Suppressor macrophage treated with lipopolysaccharide for 1 hour (primary cell): ENCODE results near the gene TNRC6B.
"Not testable (repeated sequence)": the region's sequence is repeated elsewhere in the genome, so short reads cannot be mapped to it uniquely, and the experiment has no call there.

Experiments used
- DNase-seq, 3 donors: peaks; one replicate each; pipeline ENCODE4 v3.0.0-alpha.2; 2020 to 2022

TNRC6B gene

DNA sequence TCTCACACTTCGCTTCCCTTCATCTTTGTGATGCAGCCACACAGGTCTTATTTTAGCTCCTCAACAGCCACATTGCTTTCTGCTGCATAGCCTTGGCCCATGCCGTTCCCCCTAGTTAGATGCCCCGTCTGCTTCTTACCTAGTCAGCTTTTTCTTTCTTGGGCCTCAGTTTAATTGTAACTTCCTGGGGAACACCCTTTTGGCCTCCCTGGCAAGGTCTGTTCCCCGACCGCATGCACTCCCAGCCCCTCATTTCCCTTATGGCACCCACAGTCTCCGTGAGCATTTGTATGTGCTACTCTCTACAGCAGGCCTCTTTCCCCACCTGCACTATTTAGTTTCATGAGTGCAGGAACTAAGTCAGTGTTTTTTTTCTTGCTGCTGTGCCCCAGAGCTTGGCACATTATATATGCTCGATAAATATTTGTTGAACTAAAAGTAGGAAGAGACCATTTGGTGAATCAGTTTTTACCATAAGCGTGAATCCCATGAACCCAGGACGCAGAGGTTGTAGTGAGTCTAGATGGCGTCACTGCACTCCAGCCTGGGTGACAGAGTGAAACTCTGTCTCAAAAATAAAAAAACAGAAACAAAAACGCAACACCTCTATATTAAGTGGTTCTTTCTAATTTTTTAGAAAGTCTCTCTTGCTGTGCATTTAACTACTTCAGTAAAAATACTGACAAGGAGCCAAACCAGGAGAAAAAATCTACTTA lies 38.5 kb downstream of the TNRC6B start:
- DNase-seq = peak; percentile 26 to 53 (median 46)

DNA sequence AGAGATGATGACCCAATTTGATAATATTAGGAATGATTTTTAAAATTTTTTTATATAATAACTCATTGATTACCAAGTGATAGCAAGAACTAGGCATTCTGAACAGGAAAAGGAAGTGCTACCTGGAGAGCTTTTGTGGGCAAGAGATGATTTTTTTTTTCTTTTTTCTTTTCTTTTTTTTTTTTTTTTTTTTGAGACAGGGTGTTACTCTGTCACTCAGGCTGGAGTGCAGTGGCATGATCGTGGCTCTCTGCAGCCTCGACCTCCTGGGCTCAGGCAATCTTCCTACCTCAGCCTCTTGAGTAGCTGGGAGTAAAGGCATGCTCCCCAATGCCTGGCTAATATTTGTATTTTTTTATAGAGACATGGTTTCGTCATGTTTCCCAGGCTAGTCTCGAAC lies 40.4 kb downstream of the TNRC6B start:
- DNase-seq = no peak

DNA sequence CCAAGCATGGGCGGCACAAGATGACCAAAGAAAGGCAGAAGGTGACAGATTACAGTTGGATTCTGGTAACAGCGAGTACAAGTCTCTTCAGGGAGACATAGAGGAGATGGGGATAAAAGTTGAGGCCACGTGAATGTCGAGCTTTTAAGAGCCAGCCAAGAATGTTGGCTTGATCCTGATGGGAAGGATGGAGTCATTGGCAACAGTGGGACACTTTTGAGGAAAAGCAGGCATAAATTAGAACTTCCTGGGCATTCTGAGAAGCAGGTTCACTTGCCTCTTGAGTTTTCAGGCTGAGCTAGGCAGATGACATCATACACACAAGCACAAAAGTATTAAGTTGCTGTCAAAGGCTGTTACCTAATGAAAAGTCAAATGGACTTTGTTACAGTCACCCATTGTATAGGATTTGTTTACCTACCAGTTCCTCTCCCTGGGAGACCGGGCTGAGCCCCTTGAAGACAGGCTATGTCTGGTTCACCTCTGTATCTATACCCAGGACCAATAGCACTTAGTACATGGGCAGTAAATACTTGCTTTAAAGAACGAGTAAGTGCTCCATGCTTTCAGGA lies 41.1 kb downstream of the TNRC6B start:
- no peak for DNase-seq

GRCh38 chr22:40220316-40221054 lies 42.8 kb downstream of the TNRC6B start:
- DNase-seq = no peak

DNA sequence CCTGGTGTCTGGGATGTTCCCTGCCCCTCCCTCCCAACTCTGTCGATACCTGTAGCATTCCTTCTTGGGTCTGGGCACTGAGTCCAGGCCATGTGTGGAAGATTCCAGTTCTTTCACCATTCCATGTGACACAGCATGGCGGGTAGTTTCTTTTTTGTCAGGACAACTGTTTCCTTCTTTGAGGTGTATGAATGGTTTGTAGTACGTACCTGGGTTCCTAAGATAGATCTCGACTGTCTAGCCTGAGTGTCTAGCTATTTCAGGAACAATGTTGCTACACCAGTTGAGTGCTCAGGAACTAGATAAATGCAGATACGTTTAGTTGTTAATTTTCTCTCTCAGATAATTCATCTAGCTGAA lies 43.3 kb downstream of the TNRC6B start:
- DNase-seq = no peak

DNA sequence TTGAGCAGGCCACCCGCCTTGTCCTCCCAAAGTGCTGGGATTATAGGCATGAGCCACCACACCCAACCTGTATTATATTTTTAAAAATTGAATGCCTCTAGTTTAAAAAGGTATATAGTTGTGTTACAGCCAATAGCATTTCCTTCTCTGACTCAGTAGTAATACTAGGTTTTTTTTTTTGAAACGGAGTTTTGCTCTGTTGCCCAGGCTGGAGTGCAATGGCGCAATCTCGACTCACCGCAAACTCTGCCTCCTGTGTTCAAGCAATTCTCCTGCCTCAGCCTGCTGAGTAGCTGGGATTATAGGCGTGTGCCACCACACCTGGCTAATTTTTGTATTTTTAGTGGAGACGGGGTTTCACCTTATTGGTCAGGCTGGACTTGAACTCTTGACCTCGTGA lies 45.3 kb downstream of the TNRC6B start:
- DNase-seq = not testable (repeated sequence)

DNA sequence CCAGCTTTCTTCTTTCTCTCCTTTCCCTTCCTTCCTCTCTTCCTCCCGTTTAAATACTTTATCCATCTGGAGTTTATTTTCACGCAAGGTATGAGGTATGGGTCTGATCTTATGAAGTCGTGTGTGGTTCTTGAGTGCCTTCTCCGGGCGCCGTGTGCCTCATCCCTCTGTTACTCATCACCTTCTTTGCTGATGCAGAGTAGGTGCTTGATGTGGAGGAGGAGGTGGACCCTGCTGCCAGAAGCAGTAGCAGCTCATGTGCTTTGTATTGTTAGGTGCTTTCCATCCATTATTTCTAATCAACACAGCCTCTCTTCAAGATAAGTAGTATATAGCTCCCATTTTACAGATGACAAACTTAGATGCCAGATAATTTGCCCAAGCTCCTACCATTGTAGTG lies 47.0 kb downstream of the TNRC6B start:
- DNase-seq = no peak

DNA sequence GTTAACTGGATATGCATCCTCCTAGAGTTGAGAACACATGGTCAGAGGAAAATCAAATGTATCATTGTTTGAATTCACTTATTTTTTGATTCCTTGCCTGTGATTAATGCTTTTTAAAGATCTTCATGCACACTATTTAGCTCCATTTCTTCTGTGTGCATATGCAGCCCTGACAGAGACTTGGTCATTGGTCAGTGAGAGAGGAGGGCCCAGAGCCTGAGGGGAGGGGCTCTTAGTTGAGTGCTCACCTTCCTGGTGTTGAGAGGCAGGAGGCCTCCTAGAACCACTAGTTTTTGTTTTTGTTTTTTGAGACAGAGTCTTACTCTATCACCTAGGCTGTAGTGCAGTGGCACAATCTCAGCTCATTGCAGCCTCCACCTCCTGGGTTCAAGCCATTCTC lies 48.9 kb downstream of the TNRC6B start:
- DNase-seq = no peak

- no peak for DNase-seq
Observed at GRCh38 chr22:40231618-40232313, 54.0 kb downstream of the TNRC6B start.

DNA sequence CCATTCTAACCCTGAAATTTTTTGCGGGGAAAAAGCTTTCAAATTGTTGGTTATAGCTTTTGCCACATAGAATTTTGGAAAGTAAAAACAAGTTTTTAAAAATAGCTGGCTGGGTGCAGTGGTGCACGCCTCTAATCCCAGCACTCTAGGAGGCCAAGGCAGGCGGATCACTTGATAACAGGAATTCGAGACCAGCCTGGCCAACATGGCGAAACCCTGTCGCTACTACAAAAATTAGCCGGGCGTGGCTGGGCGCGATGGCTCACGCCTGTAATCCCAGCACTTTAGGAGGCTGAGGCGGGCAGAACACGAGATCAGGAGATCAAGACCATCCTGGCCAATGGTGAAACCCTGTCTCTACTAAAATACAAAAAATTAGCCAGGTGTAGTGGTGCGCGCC lies 54.9 kb downstream of the TNRC6B start:
- no peak for DNase-seq

GRCh38 chr22:40233886-40234285 lies 56.2 kb downstream of the TNRC6B start:
- no peak for DNase-seq

GRCh38 chr22:40234658-40235057 lies 56.9 kb downstream of the TNRC6B start:
- DNase-seq = no peak

DNA sequence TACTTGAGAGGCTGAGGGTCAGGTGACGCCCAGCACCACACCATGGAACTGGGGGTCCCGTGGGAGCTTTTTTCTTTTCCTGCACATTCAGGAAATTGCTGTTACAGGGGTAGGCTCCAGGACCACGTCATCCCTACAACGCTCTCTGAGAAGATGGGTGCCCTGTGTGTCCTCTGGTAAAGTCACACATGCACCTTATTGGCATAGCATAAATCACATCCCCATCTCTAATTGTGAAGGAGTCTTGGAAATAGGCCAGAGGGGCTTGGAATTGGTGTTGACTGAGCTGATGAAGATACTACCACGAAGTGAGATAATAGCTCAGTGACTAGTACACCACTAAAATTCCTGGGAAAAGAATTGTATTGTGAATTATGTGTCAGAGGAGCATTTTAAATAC lies 57.6 kb downstream of the TNRC6B start:
- DNase-seq = no peak

- DNase-seq = no peak
Observed at GRCh38 chr22:40236131-40236665, 58.5 kb downstream of the TNRC6B start.

- DNase-seq = no peak
Observed at GRCh38 chr22:40237241-40237640, 59.5 kb downstream of the TNRC6B start.

DNA sequence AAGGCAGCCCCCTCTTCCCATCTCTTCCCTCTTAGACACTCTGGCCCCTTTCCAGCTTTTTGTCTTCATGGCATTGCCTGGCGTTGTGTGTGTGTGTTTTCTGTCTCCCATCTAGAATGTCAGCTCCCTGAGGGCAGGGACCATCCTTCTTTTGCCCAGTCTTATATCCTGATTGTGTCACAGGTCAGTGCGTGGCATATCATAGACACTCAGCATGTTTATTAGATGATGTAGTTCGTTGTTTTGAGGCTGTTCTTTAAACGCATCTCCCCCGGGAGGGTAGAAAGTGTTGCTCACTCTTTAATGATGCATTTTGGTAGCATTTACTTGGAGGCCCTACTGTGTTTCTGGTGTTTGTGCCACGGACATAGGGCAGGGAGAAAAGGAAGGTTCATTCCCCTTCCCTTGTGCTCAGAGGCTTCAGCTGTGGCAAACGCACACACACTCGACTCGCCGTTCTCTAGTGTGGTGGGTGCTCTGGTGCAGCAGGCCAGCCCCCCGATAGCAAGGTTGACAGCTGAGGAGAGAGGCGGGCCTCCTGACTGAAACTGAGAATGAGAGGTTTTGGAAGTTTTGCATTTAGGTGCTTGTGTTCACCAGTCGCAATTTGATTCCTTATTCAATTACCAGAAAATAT lies 60.2 kb downstream of the TNRC6B start:
- DNase-seq = no peak

- peak; percentile 34 to 66 (median 45) for DNase-seq
Observed at GRCh38 chr22:40238425-40239344, 61.0 kb downstream of the TNRC6B start.

- no peak for DNase-seq
Observed at GRCh38 chr22:40239345-40239683, 61.6 kb downstream of the TNRC6B start.

DNA sequence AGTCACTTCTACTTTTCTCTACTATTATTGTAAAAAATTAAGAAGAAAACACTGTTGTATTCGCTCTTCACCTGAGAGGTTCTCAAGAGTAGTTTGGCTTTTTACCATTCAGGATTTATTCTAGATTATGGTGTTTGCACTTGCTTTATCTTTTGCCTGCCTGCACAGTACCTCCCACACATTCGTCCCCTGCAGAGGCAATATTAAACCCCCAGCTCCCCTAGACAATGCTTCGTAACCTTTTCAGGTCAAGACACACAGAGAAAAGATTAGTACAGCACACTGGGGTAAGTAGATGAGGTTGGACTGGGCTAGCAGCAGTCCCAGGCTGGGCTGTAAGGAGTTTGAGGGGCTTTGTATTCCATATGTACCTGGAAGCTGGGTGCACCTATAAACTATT lies 62.4 kb downstream of the TNRC6B start:
- no peak for DNase-seq

GRCh38 chr22:40240686-40241085 lies 63.0 kb downstream of the TNRC6B start:
- DNase-seq = no peak

DNA sequence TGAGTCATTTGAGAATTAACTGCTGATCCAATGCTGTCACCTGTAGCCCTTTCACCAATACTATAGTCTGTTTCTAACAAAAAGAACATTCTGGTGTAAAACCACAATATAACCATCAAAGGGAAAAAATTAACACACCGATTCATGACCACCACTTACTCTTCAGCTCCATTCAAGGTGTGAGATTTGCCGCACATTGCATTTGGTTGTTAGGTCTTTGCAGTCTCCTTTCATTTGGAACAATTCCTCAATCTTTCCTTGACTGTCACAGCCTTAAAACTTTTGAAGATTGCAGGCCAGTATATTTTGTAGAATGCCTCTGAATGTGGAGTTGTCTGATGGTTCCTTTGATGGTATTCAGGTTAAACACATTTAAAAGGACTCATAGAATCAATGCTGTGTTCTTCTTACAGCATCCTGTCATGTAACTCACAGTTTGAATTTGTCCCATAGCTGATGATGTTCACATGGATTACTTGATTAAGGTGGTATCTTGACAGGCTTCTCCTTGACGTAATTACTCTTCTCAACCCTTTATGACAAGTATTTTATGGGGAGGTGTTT lies 63.6 kb downstream of the TNRC6B start:
- no peak for DNase-seq

DNA sequence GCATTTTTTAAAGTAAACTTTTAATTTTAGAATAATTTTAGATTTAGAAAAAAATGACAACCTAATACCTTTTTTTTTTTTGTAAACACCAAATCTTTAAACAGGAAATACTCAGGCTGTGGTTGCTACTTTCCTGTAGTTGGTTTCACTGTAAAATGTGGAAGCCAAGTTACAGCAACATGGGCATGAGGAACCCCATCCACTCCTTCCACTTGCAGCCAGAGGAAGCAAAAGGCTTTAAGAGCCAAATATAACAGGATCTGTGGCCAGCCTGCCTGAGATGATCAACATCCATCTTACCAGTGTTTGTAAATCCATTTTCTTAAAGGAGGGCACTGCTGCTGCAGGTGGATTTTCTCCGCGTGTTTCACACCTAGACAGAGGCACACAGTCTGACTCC lies 66.2 kb downstream of the TNRC6B start:
- DNase-seq = peak; percentile 37 to 49 (median 49)
